ENCODE data around the gene XG. TPM values are rescaled to one million over a fixed set of nuclear protein-coding genes. Genes with fewer than 3 reads are reported as not detected.

The XG gene
- total RNA-seq, 1 donor from 2014 or later, result 7.5 TPM

DNA sequence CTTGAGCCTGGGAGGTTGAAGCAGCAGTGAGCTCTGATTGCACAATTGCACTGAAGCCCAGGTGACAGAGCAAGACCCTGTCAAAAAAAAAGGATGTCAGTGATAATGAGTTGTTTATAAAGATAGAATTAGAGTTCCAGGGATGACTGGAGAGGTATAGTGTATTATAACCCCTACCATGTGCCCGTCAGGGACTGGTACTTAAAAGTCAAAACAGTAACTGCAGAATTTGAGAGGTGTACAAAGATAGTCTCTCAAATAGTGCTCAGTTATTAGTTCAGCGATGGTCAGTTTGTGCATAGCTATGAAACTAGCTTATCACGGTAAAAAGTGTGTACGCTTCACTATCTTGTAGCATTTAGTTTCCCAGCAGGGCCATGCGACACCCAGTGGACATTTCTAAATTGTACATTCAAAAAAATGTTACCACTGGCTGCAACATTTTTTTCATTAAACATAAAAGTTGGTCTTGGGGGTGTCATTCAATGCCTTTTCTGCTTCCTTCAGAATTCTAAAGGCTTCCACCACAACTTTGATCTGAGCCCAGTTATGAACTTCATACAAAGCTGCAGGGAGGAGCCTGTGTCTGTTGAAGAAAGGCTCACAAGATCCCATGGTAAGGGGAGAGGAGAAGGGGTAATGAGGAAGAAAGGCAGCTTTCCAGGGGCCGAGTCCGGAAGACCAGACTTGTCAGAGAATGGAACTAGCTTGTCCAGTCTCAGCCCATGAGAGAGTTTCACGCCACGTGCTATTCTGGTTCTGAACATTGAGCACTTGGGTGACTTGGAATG lies 67.7 kb downstream of the XG start:
- DNase-seq, result no peak

DNA sequence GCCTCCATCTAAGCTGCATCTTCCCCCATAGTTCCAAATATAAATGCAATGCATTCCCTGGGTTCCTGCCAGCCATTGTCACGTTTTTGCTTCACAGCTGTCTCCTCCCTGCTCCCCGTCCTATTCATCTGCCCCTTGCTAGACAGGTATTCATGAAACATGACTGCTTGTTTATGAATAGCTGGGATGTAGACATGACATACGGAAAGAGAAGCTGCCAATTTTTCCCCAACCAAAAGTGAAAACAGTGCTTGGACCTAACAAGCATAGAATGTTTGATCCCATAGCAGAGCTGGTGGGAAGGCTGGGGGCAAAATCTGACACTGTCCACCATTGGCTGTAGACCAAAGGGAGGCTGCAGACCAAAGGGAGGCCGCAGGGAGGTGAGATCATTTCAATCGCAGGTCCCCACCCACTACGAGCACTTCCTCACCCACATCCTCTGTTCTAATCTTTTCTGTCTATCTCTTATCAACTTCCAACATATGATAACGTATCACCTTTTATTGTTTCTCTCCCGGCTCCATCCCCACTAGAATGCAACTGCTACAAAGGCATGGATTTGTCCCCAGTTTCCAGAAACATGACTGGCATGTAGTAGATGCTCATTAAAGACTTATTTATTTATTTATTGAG lies 68.4 kb downstream of the XG start:
- no peak for DNase-seq

DNA sequence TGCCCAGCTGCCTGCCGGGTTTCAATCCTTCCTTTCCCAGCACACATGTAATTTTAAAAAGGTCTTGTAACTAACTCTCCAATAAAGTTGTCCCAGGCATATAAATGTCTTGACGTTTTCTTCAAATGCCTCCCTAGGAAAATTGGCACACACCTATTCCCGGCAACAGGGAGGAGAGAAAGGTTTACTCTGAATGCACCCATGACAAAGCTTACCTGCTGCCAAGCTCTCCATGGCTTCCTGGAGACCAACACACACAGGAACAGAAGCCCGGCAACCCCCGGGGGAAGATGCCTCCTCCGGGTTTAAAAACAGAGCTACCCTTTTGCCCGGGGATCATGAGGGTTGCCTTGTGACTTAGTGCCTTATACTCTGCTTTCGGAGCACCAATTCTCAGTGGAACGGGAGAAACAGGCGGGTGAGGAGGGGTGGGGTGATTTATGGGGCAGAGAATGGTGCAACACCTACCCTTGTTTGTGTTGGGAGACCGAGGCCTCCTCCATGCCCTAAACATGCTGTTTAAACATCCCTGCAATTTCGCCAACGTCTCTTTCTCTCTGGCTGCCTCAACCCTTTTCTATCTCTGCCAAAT lies 72.1 kb downstream of the XG start:
- DNase-seq, result no peak

DNA sequence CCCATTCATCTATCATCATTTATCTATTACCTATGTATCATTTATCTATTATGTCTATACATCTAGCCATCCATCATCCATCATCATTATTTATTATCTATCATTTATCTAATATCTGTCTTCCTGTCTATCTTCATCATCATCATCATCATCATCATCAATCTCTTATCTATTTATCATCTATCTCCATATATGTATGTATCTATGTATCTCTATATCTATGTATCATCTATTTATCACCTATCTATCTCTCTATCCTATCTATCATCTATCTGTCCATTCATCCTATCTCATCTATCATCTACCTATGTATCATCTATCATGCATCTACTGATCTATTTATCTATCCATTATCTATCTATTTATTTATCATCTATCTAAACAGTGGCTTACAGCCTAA lies 73.0 kb downstream of the XG start:
- DNase-seq, result no peak

GRCh38 chrX:2828344-2828958 lies 76.6 kb downstream of the XG start, which contains the start of gene GYG2:
Gene GYG2, plus strand, starts transcription at chrX:2828930. Its CDS starts 1,259 bp downstream, at chrX:2830189.
- no peak for DNase-seq

DNA sequence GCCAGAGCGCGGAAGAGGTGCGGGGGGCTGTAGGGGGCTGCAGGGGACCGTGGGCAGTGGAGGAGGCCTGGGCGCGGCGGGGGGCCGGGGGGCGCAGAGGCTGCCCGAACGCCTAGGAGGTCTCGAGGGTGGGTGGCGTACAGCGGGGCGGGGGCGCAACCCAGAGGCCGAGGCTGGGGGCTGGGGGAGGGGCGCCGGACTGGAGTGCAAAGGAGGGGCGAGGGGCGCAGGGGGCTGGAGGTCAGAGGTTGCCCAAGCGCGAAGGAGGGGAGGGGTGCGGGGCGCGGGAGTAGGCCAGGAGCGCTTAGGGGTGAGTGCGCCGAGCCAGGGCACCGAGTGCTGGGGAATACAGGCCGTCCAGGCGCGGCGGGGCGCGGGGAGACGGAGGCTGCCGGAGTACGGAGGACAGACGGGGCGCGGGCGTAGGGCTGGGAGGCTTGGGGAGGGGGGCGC lies 77.1 kb downstream of the XG start:
- no peak for DNase-seq

DNA sequence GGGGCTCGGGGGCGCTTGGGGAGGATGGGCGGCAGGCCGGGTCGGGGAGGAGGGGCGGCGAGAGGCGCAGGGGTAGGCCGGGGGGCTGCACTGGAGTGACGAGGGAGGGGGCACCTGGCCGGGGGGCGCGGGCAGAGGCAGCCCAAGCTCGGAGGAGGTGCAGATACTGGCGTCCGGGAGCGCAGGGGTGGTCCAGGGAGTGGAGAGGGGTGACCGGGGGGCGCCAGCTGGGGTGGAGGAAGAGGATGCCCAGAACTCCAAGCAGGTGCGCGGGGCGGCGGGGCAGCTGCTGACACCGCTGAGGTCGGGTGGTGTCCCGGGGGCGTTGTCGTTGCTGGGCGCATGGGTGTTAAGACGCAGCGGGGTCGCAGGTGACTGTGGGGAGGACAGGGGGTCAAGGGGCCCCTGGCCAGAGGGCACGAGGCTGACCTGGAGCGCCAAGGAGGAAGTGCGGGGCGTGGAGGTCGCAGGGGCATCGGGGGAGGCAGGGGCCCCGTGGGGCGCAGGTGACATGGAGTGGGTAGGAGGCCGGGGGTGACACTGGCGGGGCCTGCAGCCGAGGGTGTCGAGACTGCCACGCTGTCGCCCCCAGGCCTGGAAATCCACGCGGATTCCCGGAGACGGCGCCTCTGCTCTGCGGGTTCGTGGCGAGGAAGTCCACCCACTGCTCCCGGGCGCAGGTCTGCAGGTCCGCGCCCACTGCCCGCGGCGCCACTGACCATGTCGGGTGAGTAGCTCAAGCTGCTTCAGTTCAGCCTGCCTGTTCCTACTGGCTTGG lies 77.8 kb downstream of the XG start:
- DNase-seq, result no peak

DNA sequence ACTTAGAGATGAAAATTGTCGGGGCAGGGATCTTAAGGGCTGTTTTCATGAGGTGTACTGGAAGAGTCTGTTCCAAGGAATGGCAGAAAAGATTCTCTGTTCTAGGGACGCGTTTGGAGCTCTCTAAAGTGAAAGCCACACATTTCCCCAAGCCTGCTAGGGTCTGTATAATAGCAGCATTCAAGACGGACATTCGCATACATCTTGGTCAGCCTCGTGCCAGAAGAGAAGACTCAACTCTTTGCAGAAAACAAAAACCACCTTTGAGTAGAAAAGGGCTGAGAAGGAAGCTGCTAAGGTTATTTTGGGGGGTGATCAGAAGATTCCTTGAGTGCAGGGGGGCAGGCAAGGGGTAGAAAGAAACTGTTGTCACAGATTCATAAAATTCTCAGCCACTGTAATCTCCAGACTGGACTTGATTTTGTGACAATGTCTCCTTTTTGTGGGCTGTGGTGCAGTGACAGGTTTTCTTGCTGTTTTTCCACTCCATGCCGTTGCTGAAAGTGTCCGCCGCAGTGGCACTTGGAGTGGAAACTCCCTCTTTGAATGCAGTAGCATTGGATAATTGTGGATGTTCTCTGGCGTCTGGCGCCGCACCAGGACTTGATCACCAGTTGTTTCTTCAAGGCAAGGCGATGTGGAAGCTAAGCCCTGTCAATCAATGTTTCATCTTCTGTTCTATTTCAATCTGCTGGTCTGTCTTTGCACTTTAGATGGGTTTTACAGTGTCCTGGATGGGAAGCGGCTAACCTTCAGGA lies 79.8 kb downstream of the XG start:
- DNase-seq, result no peak

- no peak for DNase-seq
These were observed 86.1 kb downstream of the XG start for GRCh38 chrX:2837961-2838360.

- no peak for DNase-seq
These were observed 89.1 kb downstream of the XG start for GRCh38 chrX:2840961-2841360.

GRCh38 chrX:2841537-2841936 lies 89.7 kb downstream of the XG start:
- no peak for DNase-seq

GRCh38 chrX:2846992-2847391 lies 95.2 kb downstream of the XG start:
- DNase-seq, result no peak

DNA sequence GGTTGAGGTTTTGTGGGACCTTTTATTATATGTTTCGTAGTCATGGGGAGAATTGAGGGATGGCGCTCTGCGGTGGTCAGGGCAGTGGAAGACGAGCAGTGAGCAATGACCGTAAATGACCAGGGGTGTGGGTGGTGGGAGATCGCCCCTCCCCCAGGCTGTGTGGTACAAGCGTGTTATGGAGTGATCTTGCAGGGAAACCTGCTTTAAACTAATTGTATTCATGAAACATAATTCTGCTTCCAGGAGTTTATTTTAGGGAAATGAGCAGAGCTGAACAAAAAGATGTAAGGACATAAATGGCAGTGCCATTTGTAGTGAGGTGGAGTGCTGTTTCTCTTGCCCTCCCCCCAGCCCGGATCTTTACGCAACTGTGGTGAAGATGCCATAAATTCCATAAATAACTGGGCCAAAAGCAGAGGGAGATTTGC lies 97.0 kb downstream of the XG start:
- no peak for DNase-seq

- no peak for DNase-seq
These were observed 103.1 kb downstream of the XG start for GRCh38 chrX:2854918-2855317.

- no peak for DNase-seq
These were observed 103.9 kb downstream of the XG start for GRCh38 chrX:2855761-2856160.

DNA sequence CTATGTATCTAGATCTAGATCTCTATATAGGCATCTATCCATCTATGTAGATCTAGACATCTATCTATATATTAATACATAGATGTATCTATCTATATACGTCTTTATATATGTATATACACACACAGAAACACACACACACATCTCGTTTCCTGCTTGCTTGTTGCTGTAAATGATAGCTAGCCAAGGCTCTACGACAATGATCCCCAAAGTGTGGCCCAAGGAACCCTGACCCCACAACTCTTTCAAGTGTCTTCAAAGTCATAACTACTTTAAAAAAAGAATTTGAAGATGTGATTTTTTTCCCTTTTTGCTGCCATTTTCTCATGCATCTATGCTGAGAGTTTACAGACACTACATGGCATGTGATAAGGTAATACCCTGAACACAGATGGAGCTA lies 105.7 kb downstream of the XG start:
- DNase-seq, result no peak

GRCh38 chrX:2859197-2859797 lies 107.5 kb downstream of the XG start:
- DNase-seq, result no peak

GRCh38 chrX:2862404-2862803 lies 110.6 kb downstream of the XG start:
- no peak for DNase-seq

DNA sequence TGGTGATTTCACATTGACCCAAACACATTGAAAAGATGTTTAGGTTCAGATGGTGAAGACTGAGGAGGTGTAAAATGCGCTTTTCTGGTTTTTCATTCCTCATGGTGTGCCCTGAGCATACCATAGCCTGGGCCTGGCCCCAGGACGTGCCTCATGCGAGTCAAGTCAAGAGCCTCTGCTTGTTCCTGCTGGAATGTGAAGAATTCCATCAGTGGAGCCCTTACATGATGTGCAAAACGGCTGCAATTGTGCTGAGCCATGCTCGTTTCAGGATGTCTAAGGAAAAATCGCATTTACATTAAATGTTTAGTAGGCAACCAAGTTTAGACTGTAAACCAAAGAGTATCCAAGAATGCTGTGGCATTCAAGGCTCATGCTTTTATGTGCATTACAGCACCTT lies 111.8 kb downstream of the XG start:
- no peak for DNase-seq

Measured in skin of body (tissue), 2 donors.